Glutamatergic neuron (in vitro differentiated cells): ENCODE measurements around the gene FUCA2. TPM values are rescaled to one million over a fixed set of nuclear protein-coding genes. Genes with fewer than 3 reads are reported as not detected.

ENCODE experiments used
- DNase-seq: peaks from one replicate; pipeline ENCODE4 v3.0.0; 2022
- H3K27ac Mint-ChIP-seq: one replicate; pipeline ENCODE4 v1.8.0; 2020; ENCODE audit warnings: mild to moderate bottlenecking, mixed read lengths, inconsistent platforms; ENCODE audit not compliant: unreplicated experiment
- H3K27me3 Mint-ChIP-seq: one replicate; pipeline ENCODE4 v1.8.0; 2020; ENCODE audit warnings: mild to moderate bottlenecking, moderate library complexity, mixed read lengths, inconsistent platforms; ENCODE audit not compliant: unreplicated experiment
- H3K36me3 Mint-ChIP-seq: one replicate; pipeline ENCODE4 v1.8.0; 2020; ENCODE audit warnings: mild to moderate bottlenecking, mixed read lengths, inconsistent platforms; ENCODE audit not compliant: unreplicated experiment
- H3K4me1 Mint-ChIP-seq: one replicate; pipeline ENCODE4 v1.8.0; 2020; ENCODE audit warnings: mild to moderate bottlenecking, low read depth, mixed read lengths, inconsistent platforms; ENCODE audit not compliant: unreplicated experiment
- H3K4me3 Mint-ChIP-seq: one replicate; pipeline ENCODE4 v1.8.0; 2020; ENCODE audit warnings: mild to moderate bottlenecking, mixed read lengths, inconsistent platforms; ENCODE audit not compliant: unreplicated experiment
- H3K9me3 Mint-ChIP-seq: one replicate; pipeline ENCODE4 v1.8.0; 2020; ENCODE audit warnings: mild to moderate bottlenecking, moderate library complexity, mixed read lengths, inconsistent platforms; ENCODE audit not compliant: unreplicated experiment
- total RNA-seq: library from RNA; stranded (reverse); fragmentation: NEBNext Ultra II Directional; extraction: Animal tissue kit (Norgen Biotek cat#: 25700); gene quantifications from one replicate; pipeline ENCODE4 v1.2.1, GENCODE V29; 2021; ENCODE audit not compliant: unreplicated experiment
- TF ChIP-seq, protein P1 (sequence below): fragments of 200-600 bp; sonication (generic); IDR thresholded peaks from one replicate; pipeline ENCODE4 v1.5.0; 2021; ENCODE audit not compliant: partially characterized antibody, unreplicated experiment

FUCA2 gene
- total RNA-seq, 1 donor from 2014 or later = 19.2 TPM

DNA sequence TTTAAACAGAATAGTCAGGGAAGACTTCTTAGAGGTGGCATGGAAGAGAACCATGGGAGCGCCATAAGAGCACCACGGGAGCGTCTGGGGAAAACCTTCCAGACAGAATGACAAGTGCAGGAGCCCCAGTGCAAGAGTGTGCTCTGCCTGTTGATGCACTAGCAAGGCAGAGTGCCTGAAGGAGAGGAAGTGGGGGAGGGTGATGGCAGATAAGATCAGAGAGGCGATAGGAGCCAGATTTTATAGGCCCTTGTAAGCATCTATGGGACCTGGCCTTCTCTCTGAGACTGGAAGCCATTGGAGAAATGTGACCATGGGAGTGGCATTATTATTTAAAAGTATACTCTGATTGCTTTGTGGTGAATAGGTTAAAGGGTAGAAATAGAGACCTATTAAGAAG, 13.1 kb downstream of the FUCA2 start:
- TF ChIP-seq, protein P1, sequence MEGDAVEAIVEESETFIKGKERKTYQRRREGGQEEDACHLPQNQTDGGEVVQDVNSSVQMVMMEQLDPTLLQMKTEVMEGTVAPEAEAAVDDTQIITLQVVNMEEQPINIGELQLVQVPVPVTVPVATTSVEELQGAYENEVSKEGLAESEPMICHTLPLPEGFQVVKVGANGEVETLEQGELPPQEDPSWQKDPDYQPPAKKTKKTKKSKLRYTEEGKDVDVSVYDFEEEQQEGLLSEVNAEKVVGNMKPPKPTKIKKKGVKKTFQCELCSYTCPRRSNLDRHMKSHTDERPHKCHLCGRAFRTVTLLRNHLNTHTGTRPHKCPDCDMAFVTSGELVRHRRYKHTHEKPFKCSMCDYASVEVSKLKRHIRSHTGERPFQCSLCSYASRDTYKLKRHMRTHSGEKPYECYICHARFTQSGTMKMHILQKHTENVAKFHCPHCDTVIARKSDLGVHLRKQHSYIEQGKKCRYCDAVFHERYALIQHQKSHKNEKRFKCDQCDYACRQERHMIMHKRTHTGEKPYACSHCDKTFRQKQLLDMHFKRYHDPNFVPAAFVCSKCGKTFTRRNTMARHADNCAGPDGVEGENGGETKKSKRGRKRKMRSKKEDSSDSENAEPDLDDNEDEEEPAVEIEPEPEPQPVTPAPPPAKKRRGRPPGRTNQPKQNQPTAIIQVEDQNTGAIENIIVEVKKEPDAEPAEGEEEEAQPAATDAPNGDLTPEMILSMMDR = no peak
- H3K36me3 Mint-ChIP-seq = no peaks in the 10 kb centered on the region
- H3K4me3 Mint-ChIP-seq = no peak overlapping the region
- DNase-seq = no peak
- no peak overlapping the region for H3K27ac Mint-ChIP-seq
- no peaks in the 10 kb centered on the region for H3K4me1 Mint-ChIP-seq
- no peaks in the 10 kb centered on the region for H3K9me3 Mint-ChIP-seq
- H3K27me3 Mint-ChIP-seq = no peaks in the 10 kb centered on the region

DNA sequence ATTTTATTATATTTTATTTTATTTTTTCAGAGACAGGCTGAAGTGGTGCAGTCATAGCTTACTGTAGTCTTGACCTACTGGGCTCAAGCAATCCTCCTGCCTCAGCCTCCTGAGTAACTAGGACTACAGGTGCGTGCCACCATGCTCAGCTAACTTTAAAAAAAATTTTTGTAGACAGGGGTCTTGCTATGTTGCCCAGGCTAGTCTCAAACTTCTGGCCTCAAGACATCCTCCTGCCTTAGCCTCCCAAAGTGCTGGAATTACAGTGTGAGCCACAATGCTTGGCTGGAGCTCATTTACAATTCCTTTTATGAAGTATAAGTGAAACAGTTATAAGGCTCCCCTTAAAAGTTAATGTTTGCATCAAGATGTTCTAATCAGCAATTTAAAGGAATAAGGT, 14.5 kb downstream of the FUCA2 start:
- no peak overlapping the region for H3K4me3 Mint-ChIP-seq
- H3K27me3 Mint-ChIP-seq = no peaks in the 10 kb centered on the region
- H3K4me1 Mint-ChIP-seq = no peaks in the 10 kb centered on the region
- no peak overlapping the region for H3K27ac Mint-ChIP-seq
- TF ChIP-seq, protein P1 = no peak
- H3K9me3 Mint-ChIP-seq = no peaks in the 10 kb centered on the region
- no peak for DNase-seq
- no peaks in the 10 kb centered on the region for H3K36me3 Mint-ChIP-seq

DNA sequence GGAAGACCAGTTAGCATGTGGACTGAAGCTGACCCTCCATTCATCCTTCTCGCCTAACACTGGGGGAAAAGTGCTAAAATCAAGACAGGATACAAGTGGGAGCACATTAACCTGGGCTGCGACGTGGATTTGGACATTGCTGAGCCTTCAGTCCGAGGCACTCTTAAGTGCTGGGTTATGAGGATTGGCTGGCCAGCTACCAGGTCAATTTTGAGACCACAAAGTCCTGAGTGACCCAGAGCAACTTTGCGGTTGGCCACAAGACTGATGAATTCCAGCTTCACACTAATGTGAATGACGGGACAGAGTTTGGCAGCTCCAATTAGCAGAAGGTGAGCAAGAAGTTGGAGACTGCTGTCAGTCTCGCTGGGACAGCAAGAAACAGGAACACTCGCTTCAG, 20.7 kb downstream of the FUCA2 start:
- Mint-ChIP-seq H3K36me3 (no peaks in the 10 kb centered on the region), H3K27me3 (no peaks in the 10 kb centered on the region), H3K4me3 (no peak overlapping the region), H3K9me3 (no peaks in the 10 kb centered on the region), H3K4me1 (no peaks in the 10 kb centered on the region), H3K27ac (no peak overlapping the region)
- TF ChIP-seq, protein P1 = no peak
- no peak for DNase-seq

DNA sequence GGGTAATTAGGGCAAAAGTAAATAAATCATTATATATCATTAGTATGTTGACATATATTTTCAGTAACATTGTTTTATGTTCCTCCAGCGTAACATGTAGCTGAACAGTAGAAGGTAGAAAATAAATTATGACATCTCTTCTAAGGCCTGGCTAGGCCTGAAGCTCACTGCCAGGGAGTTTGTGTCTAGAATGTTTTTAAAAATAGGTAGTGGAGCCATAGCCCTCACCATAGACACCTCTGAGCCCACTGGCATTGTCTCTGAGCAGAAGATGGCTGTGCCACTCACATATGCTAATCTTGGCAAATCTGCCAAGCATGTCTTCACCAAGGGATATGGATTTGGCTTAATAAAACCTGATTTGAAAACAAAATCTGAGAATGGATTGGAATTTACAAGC, 21.3 kb downstream of the FUCA2 start:
- Mint-ChIP-seq H3K27ac (no peak overlapping the region), H3K36me3 (no peaks in the 10 kb centered on the region), H3K4me1 (no peaks in the 10 kb centered on the region), H3K4me3 (no peak overlapping the region), H3K27me3 (no peaks in the 10 kb centered on the region), H3K9me3 (no peaks in the 10 kb centered on the region)
- TF ChIP-seq, protein P1 = no peak
- no peak for DNase-seq

DNA sequence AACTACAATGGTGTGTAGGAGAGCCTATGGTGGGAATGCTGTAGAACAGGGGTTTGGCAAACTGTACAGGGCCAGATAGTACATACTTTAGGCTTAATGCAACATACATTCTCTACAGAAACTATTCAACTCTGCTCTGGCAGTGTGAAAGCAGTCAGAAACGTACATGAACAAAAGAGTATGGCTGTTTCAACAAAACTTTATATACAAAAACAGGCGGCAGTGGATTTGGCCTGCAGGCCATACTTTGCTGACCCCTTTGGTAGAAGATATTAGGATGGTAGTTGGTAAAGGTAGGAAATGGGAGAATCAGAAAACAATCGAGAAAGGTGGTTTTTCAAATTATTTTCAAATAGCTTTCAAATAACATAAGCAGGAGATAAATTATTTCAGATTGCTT, 24.8 kb downstream of the FUCA2 start:
- no peak for DNase-seq
- Mint-ChIP-seq H3K27ac (no peak overlapping the region), H3K36me3 (no peaks in the 10 kb centered on the region), H3K9me3 (no peaks in the 10 kb centered on the region), H3K4me3 (no peak overlapping the region), H3K4me1 (no peaks in the 10 kb centered on the region), H3K27me3 (no peaks in the 10 kb centered on the region)
- TF ChIP-seq, protein P1 = no peak
